ENCODE measurements around the gene PTBP3.
"Not testable (repeated sequence)": the region's sequence is repeated elsewhere in the genome, so short reads cannot be mapped to it uniquely, and the experiment has no call there.

PTBP3 gene

DNA sequence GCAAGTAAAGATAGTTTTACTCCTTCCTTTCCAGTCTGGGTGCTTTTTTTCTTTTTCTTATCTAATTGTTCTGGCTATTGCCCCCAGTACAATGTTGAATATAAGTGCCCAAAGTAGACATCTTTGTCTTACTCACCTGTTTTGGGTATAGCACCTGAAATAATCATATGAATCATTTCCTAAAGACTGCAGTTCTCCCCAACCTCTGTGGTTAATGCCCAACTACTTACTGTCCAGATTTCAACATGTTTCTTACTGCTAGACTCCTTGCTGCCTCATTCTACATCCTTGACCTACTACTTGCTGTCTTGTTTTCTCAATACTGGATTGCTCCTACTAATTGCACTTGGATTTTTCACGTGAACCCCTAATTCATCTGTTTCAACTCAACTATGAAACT is 37.6 kb upstream of the PTBP3 start:
- in situ Hi-C loops (cut with MboI; ENCODE audit: low sequenced_read_pairs, unreplicated experiment): loop anchor here (25.0 kb wide), 1 partner anchor 459 kb away; no protein-coding TSS in a partner anchor
- DNase-seq (ENCODE audit: low spot score): no peak
- TF ChIP-seq, protein P1, sequence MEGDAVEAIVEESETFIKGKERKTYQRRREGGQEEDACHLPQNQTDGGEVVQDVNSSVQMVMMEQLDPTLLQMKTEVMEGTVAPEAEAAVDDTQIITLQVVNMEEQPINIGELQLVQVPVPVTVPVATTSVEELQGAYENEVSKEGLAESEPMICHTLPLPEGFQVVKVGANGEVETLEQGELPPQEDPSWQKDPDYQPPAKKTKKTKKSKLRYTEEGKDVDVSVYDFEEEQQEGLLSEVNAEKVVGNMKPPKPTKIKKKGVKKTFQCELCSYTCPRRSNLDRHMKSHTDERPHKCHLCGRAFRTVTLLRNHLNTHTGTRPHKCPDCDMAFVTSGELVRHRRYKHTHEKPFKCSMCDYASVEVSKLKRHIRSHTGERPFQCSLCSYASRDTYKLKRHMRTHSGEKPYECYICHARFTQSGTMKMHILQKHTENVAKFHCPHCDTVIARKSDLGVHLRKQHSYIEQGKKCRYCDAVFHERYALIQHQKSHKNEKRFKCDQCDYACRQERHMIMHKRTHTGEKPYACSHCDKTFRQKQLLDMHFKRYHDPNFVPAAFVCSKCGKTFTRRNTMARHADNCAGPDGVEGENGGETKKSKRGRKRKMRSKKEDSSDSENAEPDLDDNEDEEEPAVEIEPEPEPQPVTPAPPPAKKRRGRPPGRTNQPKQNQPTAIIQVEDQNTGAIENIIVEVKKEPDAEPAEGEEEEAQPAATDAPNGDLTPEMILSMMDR (IDR thresholded peaks at IDR 0.05; ENCODE audit: borderline replicate concordance, control extremely low read depth, extremely low read depth, insufficient read depth, missing control alignments): no peak

DNA sequence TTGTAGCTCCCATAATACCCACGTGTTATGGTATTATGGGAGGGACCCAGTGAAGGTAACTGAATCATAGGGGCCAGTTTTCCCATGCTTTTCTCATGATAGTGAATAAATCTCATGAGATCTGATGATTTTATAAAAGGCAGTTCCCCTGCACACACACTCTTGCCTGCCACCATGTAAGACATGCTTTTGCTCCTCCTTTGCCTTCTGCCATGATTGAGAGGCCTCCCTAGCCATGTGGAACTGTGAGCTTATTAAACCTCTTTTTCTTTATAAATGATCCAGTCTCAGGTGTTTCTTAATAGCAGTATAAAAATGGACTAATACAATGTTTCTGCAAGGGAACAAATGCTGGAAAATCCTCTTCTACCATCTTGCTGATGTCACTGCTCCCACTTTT is 36.4 kb upstream of the PTBP3 start:
- DNase-seq (ENCODE audit: low spot score): no peak
- TF ChIP-seq, protein P1 (IDR thresholded peaks at IDR 0.05; ENCODE audit: borderline replicate concordance, control extremely low read depth, extremely low read depth, insufficient read depth, missing control alignments): no peak
- in situ Hi-C loops (cut with MboI; ENCODE audit: low sequenced_read_pairs, unreplicated experiment): loop anchor here (10.0 to 25.0 kb wide), 2 partner anchors 458 to 615 kb away; no protein-coding TSS in a partner anchor

DNA sequence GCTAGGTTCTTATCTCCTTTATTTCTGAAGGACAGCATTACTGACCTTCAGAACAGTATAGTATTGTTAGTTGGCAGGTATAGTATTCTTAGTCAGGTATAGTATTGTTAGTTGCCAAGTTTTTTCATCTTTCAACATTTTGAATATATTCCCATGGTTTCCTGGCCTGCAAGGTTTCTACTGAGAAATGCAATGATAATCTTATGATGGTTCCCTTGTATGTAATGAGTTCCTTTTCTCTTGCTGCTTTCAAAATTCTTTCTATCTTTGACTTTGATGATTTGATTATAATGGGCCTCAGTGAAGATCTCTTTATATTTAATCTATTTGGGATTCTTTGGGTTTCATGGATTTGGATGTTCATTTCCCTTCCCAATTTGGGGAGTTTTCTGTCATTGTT is 34.0 kb upstream of the PTBP3 start:
- TF ChIP-seq, protein P1 (IDR thresholded peaks at IDR 0.05; ENCODE audit: borderline replicate concordance, control extremely low read depth, extremely low read depth, insufficient read depth, missing control alignments): no peak
- no peak for DNase-seq (ENCODE audit: low spot score)
- in situ Hi-C loops (cut with MboI; ENCODE audit: low sequenced_read_pairs, unreplicated experiment): loop anchor here (10.0 to 25.0 kb wide), 2 partner anchors 455 to 613 kb away; no protein-coding TSS in a partner anchor

DNA sequence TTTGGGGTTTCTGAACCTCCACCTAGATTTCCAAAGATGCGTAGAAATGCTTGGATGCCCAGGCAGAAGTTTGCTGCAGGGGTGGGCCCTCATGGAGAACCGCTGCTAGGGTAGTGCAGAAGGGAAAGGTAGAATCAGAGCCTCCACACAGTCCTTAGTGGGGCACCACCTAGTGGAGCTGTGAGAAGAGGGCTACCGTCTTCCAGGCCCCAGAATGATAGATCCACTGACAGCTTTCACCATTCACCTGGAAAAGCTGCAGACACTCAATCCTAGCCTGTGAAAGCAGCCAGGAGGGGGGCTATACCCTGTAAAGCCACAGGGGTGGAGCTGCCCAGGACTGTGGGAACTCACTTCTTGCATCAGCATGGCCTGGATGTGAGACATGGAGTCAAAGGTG is 33.2 kb upstream of the PTBP3 start:
- no peak for DNase-seq (ENCODE audit: low spot score)
- TF ChIP-seq, protein P1 (IDR thresholded peaks at IDR 0.05; ENCODE audit: borderline replicate concordance, control extremely low read depth, extremely low read depth, insufficient read depth, missing control alignments): no peak
- in situ Hi-C loops (cut with MboI; ENCODE audit: low sequenced_read_pairs, unreplicated experiment): loop anchor here (10.0 to 25.0 kb wide), 2 partner anchors 454 to 612 kb away; no protein-coding TSS in a partner anchor

DNA sequence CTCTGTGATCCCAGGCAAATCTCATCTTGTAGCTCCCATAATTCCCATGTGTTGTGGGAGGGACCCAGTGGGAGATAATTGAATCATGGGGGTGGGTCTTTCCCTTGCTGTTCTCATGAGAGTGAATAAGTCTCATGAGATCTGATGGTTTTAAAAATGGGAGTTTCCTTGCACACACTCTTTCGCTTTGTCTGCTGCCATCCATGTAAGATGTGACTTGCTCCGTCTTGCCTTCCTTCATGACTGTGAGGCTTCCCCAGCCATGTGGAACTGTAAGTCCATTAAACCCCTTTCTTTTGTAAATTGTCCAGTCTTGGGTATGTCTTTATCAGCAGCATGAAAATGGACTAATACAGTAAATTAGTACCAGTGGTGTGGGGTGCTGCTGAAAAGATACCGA is 31.8 kb upstream of the PTBP3 start:
- in situ Hi-C loops (cut with MboI; ENCODE audit: low sequenced_read_pairs, unreplicated experiment): loop anchor here (10.0 to 25.0 kb wide), 2 partner anchors 453 to 610 kb away; no protein-coding TSS in a partner anchor

DNA sequence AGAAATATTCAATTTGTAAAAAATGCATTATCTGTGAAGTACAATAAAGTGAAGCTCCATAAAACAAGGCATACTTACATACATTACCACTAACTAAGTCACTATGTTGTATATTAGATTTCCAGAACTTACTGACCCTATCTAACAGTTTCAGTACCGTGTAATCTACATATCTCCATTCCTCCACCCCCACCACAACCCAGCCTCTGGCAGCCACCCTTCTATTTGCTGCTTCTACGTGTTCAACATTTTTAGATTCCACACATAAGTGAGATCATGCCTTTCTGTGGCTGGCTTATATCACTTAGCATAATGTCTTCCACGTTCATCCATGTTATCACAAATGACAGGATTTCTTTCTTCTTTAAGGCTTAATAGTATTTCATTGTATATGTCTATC is 31.3 kb upstream of the PTBP3 start:
- DNase-seq (ENCODE audit: low spot score): no peak
- TF ChIP-seq, protein P1 (IDR thresholded peaks at IDR 0.05; ENCODE audit: borderline replicate concordance, control extremely low read depth, extremely low read depth, insufficient read depth, missing control alignments): no peak
- in situ Hi-C loops (cut with MboI; ENCODE audit: low sequenced_read_pairs, unreplicated experiment): loop anchor here (10.0 to 25.0 kb wide), 2 partner anchors 452 to 610 kb away; no protein-coding TSS in a partner anchor

More for the DNA sequence above, 31.8 kb upstream of the PTBP3 start:
- not testable (repeated sequence) for DNase-seq (ENCODE audit: low spot score)

DNA sequence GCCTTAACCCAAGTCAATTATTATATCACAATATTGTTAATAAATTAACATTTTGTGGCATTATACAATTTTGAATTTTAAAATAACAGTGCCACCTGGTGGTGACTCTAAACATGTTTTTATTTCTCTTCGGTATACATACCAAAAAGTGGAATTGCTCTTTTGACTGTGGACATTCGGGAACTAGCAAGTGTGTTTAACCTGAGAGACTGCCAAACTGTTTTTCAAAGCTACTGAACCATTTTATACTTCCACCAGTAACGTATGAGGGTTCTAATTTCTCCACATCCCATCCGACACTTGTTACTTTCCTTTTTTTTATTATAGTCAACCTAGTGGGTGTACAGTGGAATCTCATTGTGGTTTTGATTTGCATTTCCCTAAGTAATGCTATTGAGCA is 28.2 kb upstream of the PTBP3 start:
- peak; percentile 34 for DNase-seq (ENCODE audit: low spot score)
- in situ Hi-C loops (cut with MboI; ENCODE audit: low sequenced_read_pairs, unreplicated experiment): loop anchor here (10.0 to 25.0 kb wide), 2 partner anchors 449 to 607 kb away; no protein-coding TSS in a partner anchor
- TF ChIP-seq, protein P1 (IDR thresholded peaks at IDR 0.05; ENCODE audit: borderline replicate concordance, control extremely low read depth, extremely low read depth, insufficient read depth, missing control alignments): no peak

Data from GM13976 (cell line).